ENCODE measurements around the gene MAD1L1.
"Not testable (repeated sequence)": the region's sequence is repeated elsewhere in the genome, so short reads cannot be mapped to it uniquely, and the experiment has no call there.

The MAD1L1 gene

DNA sequence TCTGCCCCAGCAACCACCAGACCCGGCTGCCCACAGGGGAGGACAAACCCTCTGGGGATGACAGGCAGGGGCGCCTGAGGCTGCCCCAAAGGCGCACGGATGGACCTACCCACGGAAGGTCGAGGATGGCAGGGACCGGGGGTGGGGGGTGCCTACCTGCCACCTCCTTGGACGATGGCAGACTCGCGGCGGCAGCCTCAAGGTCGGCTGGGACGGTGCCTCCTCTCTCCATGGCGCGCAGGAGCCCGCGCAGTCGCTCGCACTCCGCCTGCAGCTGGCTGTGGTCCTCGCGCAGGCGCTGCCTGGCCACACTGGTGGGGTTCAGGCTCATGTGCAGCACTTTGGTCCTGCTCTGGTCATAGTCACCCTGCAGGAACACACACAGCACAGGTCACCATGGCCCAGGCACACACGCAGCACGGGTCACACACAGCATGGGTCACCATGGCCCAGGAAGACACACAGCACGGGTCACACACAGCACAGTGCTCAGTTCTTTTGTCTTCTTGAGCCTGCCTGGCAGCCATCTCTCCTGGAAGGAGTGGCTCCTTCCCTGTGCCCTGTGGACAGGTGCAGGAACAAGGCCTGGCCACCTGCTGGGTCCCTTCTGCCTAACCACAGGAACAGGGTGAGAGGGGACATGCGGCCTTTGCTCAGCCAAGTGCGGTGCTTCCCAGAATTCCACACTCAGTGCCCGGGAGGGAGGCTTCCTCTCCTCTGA, 296.1 kb downstream of the MAD1L1 start:
- in situ Hi-C loops (cut with MboI; ENCODE audit: low sequenced_read_pairs): no loop called here

- in situ Hi-C loops (cut with MboI; ENCODE audit: low sequenced_read_pairs): no loop called here
Measured at GRCh38 chr7:1936006-1936310, 296.8 kb downstream of the MAD1L1 start.

- in situ Hi-C loops (cut with MboI; ENCODE audit: low sequenced_read_pairs): no loop called here
Measured at GRCh38 chr7:1935176-1936005, 297.4 kb downstream of the MAD1L1 start.

DNA sequence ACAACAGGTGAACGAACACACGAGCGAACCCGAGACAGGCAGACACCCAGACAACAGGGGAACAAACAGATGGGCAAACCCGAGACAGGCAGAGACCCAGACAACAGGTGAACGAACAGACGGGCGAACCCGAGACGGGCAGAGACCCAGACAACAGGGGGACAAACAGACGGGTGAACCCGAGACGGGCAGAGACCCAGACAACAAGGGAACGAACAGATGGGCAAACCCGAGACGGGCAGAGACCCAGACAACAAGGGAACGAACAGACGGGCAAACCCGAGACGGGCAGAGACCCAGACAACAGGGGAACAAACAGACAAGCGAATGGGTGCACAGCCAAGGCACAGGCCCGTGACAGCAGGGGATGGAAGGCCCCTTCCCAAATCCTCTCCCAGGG, 298.0 kb downstream of the MAD1L1 start:
- in situ Hi-C loops (cut with MboI; ENCODE audit: low sequenced_read_pairs): no loop called here

GRCh38 chr7:1934017-1934416, 298.7 kb downstream of the MAD1L1 start:
- in situ Hi-C loops (cut with MboI; ENCODE audit: low sequenced_read_pairs): no loop called here

DNA sequence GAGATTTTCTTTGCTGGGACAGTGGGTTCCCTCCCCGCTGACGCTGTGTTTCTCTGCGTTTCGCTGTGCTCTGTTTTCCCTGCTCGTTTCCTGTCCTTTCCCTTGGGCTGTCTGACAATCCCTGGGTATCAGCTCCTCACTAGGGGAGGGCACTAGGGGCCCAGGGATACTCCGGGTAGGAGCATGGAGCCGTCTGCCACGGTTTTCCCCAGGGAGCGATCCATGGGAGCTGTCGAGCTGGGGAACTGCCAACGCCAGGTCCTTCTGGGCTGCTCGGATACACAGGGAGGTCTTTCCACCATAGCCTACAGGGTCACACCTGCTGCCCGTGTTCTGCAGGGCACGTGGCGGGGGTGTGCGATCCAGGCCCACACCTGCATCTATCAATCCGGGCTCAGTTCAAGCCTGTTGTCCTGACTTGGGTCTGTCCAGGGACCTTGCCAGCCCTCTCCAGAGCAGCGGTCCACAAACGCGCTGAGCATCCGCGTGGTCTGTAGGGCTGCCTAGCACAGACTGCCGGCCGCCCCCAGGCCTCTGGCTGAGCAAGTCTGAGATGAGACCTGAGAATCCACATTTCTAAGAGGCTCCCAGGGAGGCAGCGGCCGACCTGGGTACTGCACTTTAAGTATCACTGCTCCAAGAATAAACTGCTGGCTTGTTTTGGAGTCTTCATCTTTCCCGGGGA, 299.5 kb downstream of the MAD1L1 start:
- in situ Hi-C loops (cut with MboI; ENCODE audit: low sequenced_read_pairs): no loop called here

- in situ Hi-C loops (cut with MboI; ENCODE audit: low sequenced_read_pairs): no loop called here
Measured at GRCh38 chr7:1931951-1932270, 300.8 kb downstream of the MAD1L1 start.

- in situ Hi-C loops (cut with MboI; ENCODE audit: low sequenced_read_pairs): no loop called here
Measured at GRCh38 chr7:1931256-1931950, 301.3 kb downstream of the MAD1L1 start.

DNA sequence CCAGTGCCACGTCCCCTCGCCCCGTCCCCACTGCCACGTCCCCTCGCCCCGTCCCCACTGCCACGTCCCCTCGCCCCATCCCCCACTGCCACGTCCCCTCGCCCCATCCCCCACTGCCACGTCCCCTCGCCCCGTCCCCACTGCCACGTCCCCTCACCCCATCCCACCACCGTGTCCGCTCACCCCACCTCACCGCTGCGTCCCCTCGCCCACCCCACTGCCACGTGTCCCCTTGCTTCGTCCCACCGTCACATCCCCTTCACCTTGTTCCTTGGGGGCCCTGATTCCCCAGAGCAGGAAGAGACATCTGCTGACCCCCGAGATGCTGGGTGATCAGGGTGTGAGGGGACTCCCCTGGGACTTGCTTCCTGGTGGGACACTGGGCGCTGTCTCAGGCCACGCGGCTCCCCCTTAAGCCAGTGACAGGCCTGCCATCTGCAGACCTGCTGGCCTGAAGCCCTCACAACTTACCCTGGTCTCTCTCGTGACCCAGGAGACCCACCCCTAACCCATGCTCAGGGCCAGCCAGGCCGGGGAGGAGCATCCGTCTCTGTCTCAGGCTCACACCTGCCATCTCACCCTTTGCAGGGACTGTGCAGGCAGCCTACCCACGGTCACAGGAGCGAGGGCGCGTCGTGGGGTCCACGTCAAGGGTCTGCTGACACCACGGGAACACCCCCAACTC, 302.2 kb downstream of the MAD1L1 start:
- in situ Hi-C loops (cut with MboI; ENCODE audit: low sequenced_read_pairs): no loop called here

- in situ Hi-C loops (cut with MboI; ENCODE audit: low sequenced_read_pairs): not testable (repeated sequence)
Measured at GRCh38 chr7:1929349-1929925, 303.3 kb downstream of the MAD1L1 start.

DNA sequence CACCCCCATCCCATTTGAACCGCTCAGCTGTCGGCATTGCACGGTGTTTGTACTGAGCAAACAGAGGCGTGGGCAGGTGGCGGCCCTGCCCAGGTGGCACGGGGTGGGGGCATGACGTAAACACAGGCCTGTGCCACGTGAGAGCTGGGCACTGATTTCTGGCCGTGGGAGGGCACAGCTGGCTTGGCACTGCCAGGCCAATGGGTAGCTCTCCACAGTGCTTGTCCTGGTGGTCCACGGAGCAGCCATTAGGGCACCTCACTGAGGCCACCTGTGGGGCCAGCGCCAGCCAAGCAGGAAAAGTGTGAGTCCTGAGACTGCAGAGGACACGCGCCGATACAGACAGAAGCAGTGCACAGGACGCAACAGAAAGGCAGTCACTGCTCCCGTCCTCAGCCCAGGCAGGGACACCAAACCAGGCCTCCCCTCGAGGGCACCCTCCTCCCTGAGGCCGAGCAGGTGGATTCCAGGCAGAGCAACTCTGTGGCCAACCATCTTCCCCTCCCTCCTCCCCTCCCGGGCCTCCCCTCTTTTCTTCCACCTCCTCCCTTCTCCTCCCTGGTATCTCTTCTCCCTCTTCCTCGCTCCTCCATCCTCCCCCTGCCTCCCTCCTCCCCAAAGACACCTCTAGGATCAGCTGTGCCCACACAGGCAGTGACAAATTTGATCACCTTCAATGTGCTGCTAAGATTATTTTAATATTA, 303.9 kb downstream of the MAD1L1 start:
- in situ Hi-C loops (cut with MboI; ENCODE audit: low sequenced_read_pairs): no loop called here

DNA sequence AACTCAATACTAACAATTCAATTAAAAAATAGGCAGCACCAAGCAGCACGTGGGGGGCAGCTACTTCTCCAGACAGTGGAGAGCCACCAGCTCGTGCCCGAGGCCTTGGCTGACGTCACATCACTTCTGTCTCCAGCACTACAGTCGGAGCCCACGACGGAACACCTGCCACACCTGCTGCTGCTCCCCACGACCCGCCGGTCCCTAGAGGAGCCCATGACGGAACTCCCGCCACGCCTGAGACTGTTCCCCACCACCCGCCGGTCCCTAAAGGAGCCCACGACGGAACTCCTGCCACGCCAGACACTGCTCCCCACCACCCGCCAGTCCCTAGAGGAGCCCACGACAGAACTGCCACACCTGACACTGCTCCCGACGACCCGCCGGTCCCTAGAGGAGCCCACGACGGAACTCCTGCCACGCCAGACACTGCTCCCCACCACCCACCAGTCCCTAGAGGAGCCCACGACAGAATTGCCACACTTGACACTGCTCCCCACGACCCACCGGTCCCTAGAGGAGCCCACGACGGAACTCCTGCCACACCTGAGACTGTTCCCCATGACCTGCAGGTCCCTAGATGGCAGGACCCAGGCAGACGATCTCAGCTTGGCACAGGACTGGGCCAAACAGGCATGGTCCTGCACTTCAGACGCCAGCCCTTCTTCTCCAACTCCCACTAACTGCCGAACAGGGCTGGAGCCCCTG, 304.7 kb downstream of the MAD1L1 start:
- in situ Hi-C loops (cut with MboI; ENCODE audit: low sequenced_read_pairs): no loop called here

GRCh38 chr7:1926908-1927306, 305.8 kb downstream of the MAD1L1 start:
- in situ Hi-C loops (cut with MboI; ENCODE audit: low sequenced_read_pairs): no loop called here

DNA sequence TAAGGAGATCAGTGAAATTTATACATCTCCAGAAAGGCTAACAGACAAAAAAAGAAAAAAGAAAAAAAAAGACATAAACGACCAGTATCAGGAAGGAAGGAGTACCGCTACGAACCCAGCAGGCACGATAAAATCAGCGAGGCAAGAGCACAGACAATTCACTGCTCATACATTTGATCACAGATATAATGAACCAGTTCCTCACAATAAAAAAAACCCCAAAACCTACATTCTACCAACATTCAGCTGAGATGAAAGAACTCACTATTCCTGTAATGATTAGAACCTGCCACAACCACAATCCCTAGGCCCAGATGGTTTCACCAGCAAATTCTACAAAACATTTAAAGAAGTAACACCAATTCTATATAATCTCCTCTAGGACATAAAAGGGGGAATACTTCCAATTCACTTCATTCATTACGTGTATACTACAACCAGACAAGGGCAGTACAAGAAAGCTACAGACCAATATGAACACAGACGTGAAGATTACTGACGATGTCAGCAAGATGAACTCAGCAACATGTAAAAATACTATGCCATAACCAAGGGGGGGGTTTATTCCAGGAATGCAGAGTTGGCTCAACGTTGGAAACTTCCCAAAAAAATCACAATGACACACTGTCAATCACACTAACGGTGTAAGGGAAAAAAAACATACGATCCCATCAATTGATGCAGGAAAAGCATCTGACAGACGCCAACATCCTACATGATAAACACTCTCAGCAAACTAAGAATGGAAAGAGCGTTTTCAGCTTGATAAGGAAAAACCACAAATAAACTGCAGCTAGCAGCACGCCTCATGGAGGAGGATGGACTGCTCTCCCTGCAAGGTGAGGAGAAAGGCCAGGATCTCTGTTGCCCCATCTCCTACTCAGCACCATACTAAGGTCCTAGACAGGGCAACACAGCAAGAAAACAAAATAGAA, 306.5 kb downstream of the MAD1L1 start:
- in situ Hi-C loops (cut with MboI; ENCODE audit: low sequenced_read_pairs): no loop called here

DNA sequence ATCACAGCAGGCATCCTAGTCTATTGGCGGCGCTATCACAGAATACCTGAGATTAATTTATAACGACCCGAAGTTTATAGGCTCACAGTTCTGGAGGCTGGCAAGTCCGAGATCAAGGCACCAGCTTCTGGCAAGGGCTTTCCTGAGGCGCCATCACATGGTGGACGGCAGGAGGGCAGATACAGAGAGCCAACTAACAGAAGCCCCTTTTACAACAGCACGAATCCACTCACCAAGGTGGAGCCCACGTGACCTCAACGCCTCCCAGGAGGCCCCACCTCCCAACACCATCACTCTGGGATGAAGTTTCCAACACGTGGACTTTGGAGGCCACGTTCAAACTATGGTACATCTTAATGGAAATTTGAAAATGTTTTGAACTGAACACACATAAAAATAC, 307.4 kb downstream of the MAD1L1 start:
- in situ Hi-C loops (cut with MboI; ENCODE audit: low sequenced_read_pairs): no loop called here

GRCh38 chr7:1924258-1924817, 308.4 kb downstream of the MAD1L1 start:
- in situ Hi-C loops (cut with MboI; ENCODE audit: low sequenced_read_pairs): no loop called here

DNA sequence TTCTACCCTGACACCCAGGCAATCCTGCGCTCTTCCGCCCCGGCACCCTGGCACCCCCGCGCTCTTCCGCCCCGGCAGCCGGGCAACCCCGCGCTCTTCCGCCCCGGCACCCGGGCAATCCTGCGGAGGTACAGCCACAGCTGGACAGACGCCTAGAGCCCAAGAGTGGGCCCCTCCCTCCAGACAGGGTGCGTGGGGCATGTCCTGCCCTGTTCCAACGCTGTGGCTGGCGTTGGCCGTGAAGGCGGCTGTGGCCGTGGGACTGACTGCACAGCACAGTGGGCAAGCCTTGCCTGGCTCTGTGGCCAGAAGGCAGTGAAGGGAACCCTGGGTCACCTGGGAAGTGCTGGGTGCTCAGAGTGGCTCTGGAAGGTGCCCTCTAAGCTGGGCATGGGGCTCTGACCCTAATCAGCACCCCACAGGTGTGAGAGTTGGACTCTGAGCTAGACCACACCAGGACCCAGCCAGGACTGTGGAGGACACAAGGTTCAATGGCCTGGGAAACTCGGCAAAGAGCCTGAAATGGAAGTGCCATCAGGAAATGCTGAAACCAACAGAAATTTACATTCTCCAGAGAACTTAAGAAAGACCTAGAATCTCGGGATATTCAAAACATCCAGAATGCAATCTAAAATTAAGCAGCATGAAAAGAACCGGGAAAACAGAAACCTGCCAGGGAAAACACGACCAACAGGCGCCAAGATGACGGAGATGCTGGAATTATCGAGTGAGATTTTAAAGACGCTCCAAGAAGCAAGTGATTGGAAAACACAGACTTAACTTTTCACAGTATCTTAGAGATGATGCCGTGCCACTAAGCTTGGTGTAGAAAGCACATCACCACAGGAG, 309.1 kb downstream of the MAD1L1 start:
- in situ Hi-C loops (cut with MboI; ENCODE audit: low sequenced_read_pairs): no loop called here

Measured in HL-60/S4 treated with retinoic acid at 250 ng/mL for 4 days and 3 days (cell line).